Measurements from ENCODE around the gene USP37.

The USP37 gene

DNA sequence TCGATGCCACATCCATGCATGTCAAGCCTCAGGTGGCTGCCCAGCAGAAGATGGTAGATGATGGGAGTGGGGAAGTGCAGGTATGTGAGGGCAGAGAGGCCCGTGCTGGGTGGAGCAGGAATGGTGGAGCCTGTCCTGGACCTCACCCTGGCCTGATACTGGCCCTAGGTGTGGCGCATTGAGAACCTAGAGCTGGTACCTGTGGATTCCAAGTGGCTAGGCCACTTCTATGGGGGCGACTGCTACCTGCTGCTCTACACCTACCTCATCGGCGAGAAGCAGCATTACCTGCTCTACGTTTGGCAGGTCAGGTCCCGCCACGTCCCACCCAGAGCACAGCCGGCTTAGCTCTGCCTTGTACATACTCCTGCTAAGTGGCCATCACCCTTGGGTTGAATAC is 136.3 kb downstream of the USP37 start:
- no peak for DNase-seq (ENCODE audit: low read depth)

DNA sequence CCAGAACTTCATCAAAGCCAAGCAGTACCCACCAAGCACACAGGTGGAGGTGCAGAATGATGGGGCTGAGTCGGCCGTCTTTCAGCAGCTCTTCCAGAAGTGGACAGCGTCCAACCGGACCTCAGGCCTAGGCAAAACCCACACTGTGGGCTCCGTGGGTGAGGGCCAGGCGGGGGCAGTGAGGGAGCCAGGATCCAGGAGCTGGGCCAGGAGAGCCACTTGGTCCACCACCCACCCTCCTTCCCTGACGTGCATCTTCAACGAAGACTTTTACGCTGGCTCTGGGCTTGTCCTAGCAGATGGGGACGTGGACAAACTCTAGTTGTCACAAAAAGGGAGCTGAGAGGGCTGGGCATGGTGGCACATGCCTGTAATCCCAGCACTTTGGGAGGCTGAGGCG is 137.4 kb downstream of the USP37 start:
- no peak for DNase-seq (ENCODE audit: low read depth)

DNA sequence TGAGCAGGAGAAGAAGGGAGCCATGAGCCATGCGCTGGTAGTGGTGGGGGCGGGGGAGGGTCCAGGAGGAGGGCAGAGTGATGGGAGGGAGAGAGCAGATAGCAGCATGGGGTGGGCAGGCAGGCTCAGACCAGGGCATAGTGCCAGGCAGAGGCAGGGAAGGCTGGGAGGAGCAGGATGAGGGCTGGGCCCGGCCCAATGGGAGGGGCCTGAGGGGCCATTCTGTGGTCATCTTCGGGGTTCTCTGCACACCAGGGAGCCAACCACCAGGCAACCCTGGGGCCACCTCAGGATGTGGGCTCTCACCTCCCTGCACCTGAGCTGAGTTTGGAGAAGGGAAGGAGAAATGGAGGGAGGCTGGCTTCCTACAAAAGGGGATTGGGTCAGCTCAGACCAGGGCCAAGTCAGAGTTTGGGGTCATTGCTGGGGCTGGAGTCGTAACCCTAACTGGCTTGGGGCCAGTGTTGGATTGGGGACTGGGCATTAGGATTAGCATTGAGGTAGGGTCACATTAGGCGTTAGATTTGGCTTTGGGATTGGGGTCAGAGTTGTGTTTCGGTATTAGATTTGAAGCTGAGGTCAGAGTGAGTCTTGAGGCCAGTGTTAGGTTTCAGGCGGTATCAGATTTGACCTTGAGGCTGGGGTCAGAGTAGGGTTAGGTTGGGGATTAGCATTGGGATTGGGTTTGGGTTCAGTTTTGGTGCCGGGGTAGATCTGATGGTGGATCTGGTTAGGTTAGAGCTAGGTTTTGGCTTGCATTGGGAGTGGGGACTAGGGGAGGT is 138.0 kb downstream of the USP37 start:
- DNase-seq (ENCODE audit: low read depth), result no peak

DNA sequence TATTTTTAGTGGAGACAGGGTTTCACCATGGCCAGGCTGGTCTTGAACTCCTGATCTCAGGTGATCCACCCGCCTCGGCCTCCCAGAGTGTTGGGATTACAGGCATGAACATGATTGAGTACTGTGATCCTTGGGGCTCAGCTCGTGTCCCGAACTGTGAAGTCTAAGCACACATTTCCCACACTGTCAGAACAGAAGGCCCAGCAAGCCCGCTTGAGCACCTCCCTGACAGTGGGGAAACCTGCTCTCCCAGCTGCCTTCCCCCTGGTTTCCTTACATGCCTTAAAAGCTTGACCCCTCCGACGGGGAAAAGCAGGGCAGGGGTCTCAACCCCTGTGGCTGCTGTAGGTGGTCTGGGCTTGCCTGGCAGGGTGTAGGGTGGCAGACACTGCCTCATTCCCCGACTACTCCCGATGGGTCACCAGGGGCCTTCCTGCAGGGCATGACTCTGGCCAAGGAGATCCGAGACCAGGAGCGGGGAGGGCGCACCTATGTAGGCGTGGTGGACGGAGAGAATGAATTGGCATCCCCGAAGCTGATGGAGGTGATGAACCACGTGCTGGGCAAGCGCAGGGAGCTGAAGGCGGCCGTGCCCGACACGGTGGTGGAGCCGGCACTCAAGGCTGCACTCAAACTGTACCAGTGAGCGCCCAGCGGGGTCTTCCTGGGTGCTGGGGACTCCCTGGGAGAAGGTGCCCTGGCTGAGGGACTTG is 139.1 kb downstream of the USP37 start:
- DNase-seq (ENCODE audit: low read depth), result no peak

DNA sequence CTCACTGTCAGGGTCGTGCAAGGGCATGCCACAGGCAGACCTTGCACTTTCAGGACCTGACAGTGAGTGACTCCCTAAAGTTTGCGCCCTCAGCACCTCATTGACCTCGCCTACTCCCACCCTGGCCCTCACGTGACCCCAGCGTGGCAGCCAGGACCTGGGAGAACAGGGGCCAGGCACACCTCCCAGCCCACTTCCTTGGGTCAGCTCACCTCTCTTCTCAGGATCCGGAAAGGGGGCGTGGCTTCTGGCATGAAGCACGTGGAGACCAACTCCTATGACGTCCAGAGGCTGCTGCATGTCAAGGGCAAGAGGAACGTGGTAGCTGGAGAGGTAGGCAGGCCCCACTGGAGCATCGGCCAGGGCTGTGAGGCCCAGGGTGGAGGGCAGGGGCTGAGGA is 140.4 kb downstream of the USP37 start:
- DNase-seq (ENCODE audit: low read depth), result no peak

DNA sequence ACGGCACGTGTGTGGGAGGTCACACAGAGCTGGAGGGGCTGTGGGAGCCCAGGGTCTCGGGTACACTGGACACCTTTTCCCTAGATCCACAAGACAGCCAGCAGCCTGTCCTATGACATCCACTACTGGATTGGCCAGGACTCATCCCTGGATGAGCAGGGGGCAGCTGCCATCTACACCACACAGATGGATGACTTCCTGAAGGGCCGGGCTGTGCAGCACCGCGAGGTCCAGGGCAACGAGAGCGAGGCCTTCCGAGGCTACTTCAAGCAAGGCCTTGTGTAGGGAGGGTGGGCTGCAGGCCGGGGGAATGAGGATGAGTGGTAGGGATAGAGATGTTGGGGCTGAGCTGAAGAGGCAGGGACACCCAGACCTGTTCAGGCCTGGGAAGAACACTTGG is 142.6 kb downstream of the USP37 start:
- no peak for DNase-seq (ENCODE audit: low read depth)

DNA sequence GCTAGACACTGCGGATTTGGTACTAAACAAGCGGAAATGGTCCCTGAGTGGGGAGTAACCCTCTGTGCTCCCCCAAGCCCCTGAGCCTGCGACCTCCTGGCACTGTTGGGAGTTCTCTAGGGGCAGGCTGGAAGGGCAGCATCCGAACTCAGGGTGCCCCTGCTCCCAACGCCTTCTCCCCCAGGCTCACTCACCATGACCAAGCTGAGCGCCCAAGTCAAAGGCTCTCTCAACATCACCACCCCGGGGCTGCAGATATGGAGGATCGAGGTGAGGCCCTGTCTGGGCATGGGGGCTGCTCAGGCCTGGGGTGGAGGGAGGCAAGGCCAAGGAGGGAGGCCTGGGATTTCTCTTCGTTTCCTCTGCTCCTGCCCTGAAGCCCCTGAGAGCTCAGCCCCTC is 144.6 kb downstream of the USP37 start:
- no peak for DNase-seq (ENCODE audit: low read depth)

DNA sequence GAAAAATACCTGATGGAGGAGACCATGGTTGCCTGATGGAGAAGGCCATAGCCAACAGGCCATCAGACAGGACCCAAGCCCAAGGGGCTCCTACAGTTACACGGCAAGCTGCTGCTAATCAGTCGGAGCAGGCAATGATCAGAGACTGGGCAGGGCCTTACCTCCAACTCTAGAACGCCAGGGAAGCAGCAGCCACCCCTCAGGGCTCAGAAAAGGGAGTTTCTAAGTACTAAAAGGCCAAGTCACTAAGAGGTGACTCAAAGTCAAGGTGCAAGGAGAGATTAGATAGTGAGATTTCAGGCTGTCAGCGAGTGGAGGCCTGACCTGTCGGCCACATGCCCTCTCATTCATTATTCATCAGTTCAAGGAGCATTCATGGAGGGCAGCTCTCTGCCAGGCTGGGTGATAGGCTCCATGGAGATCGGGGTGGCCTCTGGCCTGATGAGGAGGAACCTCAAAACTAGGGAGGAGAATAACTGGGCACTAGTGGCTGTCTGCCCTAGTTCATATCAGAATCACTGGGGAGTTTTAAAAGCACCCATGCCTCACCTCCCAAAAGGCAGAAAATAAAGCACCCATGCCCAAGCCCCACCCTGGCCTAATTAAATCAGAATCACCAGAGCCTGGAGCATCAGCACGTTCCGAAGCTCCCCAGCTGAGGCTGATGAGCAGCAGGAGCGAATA is 145.6 kb downstream of the USP37 start:
- no peak for DNase-seq (ENCODE audit: low read depth)

DNA sequence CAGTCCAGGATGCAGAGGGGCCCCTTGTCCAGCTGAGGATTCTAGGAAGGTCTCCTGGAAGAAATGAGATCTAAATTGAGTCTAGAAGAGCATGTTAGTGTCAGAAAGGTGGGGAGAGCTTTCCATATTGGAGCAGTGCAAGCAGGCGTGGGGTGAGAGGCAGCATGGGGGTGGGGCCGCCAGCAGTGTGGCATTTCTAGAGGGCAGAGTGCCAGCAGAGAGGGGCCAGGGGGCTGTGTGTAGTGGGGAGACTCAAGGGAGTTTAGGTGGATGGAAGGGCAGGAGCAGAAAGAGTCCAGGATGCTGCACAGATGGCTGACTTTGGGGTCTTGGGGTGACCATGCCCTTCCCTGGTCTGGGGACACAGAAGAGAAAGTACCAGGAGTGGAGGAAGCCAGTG is 147.1 kb downstream of the USP37 start:
- DNase-seq (ENCODE audit: low read depth), result no peak

DNA sequence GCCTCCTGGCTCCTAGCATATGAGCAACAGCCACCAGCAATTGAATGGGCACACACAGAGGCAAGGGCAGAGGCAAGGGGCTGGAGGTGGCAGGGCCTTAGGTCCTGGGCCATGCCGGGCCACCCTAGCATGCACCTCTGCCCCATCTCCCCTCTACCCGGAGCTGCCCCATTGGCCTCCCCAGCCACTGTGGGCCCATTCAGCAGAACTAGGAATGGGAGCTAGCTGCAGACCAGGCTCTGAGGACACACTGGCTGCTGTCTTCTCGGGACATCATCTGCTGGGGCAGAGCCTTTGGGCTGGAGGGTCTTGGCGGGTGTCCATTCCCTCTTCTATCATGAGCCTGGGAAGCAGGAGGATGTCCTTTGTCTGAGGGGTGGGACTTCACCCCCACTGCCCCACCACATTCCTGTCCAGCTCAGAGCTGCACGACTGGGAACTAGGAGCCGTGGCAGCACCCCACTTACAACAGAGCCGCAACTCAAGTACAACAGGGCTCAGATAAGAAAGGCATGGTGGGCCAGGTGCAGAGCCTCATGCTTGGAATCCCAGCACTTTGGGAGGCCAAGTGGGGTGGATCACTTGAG is 148.4 kb downstream of the USP37 start:
- DNase-seq (ENCODE audit: low read depth), result no peak

DNA sequence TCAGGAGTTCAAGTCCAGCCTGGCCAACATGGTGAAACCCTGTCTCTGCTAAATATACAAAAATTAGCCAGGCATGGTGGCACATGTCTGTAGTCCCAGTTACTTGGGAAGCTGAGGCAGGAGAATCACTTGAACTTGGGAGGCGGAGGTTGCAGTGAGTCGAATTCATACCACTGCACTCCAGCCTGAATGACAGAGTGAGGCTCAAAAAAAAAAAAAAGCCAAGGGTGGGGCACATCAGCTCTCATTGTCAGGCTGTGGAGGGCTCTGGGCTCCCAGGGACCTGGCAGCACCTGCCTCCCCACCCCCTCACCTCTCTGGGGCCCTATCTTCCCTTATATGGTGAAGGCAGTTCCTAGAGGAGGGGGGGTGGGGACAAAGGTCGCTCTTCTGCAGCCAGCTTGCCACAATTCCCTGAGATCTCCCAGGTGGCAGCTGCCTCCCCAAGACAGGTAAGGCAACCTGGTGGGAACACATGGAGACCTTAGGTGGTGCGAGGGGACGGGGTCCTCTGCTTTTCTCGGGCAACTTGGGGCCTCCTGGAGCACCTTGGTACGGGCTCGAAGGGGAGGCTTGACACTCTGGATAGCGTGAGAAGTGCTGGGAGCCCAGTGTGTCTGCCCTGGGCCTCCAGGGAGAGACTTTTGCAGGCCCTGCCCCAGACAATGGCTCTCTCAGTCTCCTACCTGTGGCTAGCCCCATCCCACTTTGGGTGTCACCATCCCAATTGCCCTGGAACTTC is 149.3 kb downstream of the USP37 start, which contains the start of gene VIL1:
Gene VIL1, plus strand, starts transcription at position 407 of the 742 bp plus-strand sequence. CDS start 4,656 bp downstream, outside the sequence.
- no peak for DNase-seq (ENCODE audit: low read depth)

DNA sequence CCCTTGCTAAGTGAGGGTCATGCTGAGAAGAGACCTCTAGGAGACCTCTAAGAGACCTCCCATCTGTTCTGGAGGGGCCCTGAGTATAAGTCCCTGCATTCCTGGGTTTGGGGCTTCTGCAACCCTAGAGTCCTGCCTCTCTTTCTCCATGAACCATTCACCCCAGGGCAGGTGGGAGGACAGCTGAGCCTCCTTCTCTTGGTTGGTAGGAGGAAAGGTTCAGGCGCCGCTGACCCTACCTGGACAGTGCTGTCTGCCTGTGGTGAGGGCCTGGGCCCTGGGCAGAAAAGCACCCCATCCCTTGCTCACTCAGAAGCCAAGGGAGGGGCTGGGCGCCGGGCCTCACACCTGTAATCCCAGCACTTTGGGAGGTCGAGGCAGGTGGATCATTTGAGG is 149.8 kb downstream of the USP37 start:
- DNase-seq (ENCODE audit: low read depth), result no peak

DNA sequence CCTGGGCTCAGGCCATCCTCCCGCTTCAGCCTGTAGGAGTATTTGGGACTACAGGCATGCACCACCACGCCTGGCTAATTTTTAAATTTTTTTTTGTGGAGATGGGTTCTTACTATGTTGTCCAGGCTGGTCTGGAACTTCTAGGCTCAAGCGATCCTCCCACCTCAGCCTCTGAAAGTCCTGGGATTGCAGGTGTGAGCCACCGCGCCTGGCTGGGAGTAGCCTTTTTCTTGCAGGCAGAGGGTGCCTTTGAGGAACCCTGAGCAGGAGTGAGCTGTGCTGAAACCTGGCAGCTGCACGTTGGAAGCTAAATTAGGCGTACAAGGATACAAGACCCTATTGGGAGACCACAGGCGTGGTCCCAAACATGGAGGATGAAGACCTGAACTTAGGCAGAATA is 160.4 kb downstream of the USP37 start:
- DNase-seq (ENCODE audit: low read depth), result no peak

DNA sequence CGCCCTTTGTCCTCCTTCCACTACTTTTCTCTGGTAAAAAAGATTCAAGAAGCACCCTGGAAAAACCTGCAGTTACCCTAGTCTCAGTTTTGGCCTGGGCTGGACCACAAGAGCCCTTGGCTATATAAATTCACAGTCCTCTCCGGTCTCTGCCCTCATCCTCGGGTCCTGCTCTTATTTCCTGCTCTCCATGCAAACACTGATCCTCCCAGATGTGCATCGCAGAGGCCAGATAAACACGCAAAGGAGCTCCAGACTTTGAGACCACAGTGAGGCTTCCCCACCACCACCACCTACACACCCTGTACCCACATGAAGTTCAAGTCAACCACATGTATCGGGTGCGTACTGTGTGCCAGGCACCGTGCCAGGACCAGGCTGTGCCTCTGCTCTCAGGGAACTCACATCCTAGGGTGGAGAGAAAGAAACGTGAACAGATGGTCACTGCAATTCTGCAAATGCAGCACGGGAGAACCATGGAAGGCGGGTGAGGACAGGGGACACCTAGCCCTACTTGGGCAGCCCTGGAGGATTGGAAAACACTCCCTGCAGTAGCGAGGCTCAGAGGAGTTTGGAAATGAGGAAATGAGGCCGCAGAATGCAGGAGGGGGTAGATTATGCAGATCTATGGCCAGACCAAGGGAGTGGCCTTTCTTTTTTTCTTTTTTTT is 161.1 kb downstream of the USP37 start:
- no peak for DNase-seq (ENCODE audit: low read depth)

DNA sequence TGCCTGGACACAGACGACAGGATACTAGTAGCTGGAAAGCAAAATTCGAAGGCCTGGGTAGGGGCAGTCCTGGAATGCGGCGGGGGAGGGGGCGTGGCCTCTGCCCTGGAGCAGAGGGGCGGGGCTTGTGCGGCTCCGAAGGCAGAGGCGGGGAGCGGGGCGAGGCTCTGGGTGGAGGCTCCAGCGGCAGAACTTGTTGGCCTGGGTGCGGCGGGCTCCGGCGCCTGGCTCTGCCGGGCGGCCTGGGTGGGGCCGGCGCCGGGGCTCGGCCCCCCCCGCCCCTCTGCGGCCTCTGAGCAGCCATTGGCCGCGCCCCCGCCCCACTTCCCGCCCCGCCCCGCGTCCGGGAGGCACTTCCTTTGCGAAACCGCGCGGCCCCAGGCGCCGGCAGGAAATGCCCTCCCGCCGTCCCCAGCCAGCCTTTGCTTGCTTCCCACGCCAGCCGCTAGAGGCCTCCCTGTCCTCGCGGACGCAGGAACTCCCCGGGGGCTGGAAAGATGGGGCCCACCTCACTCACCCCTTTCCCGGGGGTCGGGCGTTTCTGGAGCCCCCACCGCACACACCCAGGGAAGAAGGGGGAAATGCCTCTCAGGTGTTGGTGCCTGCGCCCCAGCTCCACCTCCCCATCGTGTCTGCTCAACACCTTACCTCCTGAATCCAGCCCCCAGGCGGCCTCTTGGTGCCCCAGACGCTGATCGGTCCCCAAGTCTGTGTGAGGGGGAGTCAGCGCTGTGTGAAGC is 161.8 kb downstream of the USP37 start:
- peak; percentile 85 for DNase-seq (ENCODE audit: low read depth)

DNA sequence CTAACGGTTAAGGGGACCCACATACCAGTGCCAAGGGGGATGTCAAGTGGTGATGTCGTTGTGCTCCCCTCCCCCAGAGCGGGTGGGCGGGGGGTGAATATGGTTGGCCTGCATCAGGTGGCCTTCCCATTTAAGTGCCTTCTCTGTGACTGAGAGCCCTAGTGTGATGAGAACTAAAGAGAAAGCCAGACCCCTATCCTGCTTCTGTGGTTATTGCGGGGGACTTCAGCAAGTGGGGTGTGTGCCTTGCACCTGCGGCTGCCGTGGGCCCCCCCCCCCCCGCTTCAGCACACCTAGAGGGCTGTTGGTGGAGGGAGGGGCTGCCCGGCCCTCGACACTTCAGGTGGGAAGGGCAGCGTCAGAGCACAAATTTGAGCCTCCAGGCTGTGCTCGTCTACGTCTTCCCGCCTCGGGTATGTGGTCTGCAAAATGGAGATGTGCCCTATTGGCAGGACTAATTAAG is 162.4 kb downstream of the USP37 start:
- no peak for DNase-seq (ENCODE audit: low read depth)

DNA sequence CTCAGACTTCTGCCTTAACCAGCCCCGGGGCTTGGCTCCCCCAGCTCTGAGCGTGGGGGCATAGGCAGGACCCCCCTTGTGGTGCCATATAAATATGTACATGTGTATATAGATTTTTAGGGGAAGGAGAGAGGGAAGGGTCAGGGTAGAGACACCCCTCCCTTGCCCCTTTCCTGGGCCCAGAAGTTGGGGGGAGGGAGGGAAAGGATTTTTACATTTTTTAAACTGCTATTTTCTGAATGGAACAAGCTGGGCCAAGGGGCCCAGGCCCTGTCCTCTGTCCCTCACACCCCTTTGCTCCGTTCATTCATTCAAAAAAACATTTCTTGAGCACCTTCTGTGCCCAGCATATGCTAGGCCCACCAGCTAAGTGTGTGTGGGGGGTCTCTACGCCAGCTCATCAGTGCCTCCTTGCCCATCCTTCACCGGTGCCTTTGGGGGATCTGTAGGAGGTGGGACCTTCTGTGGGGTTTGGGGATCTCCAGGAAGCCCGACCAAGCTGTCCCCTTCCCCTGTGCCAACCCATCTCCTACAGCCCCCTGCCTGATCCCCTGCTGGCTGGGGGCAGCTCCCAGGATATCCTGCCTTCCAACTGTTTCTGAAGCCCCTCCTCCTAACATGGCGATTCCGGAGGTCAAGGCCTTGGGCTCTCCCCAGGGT is 162.9 kb downstream of the USP37 start:
- DNase-seq (ENCODE audit: low read depth), result no peak

DNA sequence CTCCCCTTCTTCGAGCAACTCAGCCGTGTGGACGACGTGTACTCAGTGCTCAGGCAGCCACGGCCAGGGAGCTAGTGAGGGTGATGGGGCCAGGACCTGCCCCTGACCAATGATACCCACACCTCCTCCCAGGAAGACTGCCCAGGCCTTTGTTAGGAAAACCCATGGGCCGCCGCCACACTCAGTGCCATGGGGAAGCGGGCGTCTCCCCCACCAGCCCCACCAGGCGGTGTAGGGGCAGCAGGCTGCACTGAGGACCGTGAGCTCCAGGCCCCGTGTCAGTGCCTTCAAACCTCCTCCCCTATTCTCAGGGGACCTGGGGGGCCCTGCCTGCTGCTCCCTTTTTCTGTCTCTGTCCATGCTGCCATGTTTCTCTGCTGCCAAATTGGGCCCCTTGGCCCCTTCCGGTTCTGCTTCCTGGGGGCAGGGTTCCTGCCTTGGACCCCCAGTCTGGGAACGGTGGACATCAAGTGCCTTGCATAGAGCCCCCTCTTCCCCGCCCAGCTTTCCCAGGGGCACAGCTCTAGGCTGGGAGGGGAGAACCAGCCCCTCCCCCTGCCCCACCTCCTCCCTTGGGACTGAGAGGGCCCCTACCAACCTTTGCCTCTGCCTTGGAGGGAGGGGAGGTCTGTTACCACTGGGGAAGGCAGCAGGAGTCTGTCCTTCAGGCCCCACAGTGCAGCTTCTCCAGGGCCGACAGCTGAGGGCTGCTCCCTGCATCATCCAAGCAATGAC is 163.6 kb downstream of the USP37 start:
- DNase-seq (ENCODE audit: low read depth), result no peak

DNA sequence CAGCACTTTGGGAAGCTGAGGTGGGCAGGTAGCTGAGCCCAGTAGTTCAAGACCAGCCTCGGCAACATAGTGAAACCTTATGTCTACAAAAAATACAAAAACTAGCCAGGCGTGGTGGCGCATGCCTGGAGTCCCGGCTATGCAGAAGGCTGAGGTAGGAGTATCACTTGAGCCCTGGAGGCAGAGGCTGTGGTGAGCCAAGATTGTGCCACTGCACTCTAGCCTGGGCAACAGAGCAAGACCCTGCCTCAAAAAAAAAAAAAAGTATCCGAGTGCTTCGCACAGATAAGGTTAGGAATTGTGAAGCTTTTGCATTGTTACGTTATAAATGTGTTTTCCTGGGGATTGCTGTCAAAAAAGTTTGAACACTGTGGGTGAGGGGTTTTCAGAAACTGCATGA is 164.3 kb downstream of the USP37 start:
- no peak for DNase-seq (ENCODE audit: low read depth)

Data from CMK (cell line).